AG04450 (cell line): ENCODE data around the gene ATG7. TPM values are rescaled to one million over a fixed set of nuclear protein-coding genes. Genes with fewer than 3 reads are reported as not detected.
"Not testable (repeated sequence)": the region's sequence is repeated elsewhere in the genome, so short reads cannot be mapped to it uniquely, and the experiment has no call there.

Source experiments
- CTCF ChIA-PET: fragments of 300-600, 350-600 bp; formaldehyde crosslinking; extraction: SDS; loops from one replicate; lab custom pipeline; 2022; ENCODE audit warnings: antibody characterized with exemption, inconsistent platforms; lab: Charles Lee
- POLR2A ChIA-PET: fragments of 350-600 bp; formaldehyde crosslinking; extraction: SDS; loops from one replicate; lab custom pipeline; 2021; ENCODE audit warnings: antibody characterized with exemption, inconsistent platforms; lab: Yijun Ruan, JAX
- DNase-seq: peaks from one replicate; pipeline ENCODE4 v3.0.0-alpha.2; 2011; ENCODE audit warnings: low read depth, low spot score
- H3K27ac ChIP-seq: one replicate; pipeline ENCODE4 v1.5.1; 2012; ENCODE audit warnings: low read depth, low read length, control low read depth
- H3K27me3 ChIP-seq: one replicate; pipeline ENCODE4 v1.6.0; 2012; ENCODE audit warnings: low read length; ENCODE audit not compliant: control insufficient read depth, insufficient read depth
- H3K4me3 ChIP-seq: 2 replicates; pipeline ENCODE4 v1.5.1; 2011; ENCODE audit warnings: mild to moderate bottlenecking, low read depth, low read length, control low read depth
- H3K9me3 ChIP-seq: 2 replicates; pipeline ENCODE4 v1.5.1; 2012; ENCODE audit warnings: low read length; ENCODE audit not compliant: control insufficient read depth, insufficient read depth
- CTCF ChIP-seq: IDR thresholded peaks from 2 replicates; pipeline ENCODE4 v1.5.1; 2011; ENCODE audit warnings: low read depth, low read length, control low read depth, inconsistent platforms
- polyA plus RNA-seq: library from polyadenylated mRNA; depleted of rRNA; stranded (reverse); fragments of >200 nt; gene quantifications from 2 replicates; pipeline ENCODE4 v1.2.3, GENCODE V29; 2011

Gene ATG7
- polyA plus RNA-seq, 1 experiment = 51.7 TPM

DNA sequence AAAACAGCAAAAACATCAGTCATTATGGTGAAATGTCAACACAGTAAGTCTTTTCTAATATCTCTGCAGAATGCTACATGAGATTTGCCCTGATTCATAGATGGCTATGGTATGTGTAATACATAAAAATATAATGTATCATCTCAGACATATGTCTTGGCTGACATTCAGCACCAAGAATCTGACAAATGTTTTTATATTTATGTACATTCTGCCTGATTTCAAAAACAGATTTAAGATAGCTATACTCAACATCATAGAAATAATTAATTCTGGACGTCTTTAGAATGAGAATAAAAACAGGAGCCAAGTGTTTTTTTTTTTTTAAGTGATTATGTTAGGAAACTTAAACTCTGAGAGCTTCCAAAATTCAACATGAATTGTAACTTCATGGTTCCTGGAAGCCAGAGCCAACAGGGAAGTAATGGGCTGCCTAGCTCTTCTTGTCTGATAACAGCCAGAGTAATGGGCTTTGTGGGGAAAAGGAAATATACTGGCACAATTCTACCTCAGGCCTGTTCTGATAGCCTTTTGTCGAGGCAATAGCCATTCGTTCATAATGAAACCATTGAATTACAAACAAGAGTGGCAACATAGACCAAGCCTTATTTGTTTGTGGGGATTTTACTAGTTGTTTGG lies 187.1 kb downstream of the ATG7 start:
- TF ChIP-seq CTCF = no peak
- ChIA-PET POLR2A (interaction anchor here (0.5 to 0.9 kb wide), 5 partner anchors 11 to 84 kb away, joined by 3 to 9 read pairs (median 5); no protein-coding TSS in a partner anchor), CTCF (interaction anchor here (0.7 kb wide), 1 partner anchor 373 kb away, joined by 4 read pairs; no protein-coding TSS in a partner anchor)
- H3K27ac ChIP-seq = no peak overlapping the region
- H3K27me3 ChIP-seq = no peaks in the 10 kb centered on the region
- no peak for DNase-seq
- H3K4me3 ChIP-seq = no peak overlapping the region
- H3K9me3 ChIP-seq = no peaks in the 10 kb centered on the region

DNA sequence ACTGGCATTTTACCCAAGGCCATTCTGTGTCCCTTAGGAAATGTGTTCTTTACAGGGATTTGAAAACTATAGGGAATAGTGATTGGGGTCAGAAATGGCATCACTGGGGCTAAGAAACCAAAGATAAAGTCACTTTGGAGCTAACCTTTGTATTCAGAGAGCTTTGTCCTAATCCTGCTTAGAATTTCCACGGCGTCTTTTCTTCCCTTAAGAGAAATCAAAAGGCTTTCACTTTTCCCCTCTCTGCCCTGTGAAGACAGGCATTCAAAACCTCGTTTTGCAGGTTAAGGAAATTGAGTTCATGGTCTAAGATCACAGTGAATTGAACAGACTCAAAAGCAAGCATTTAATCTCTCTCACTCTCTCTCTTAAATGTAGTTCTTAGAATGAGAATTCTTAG lies 189.0 kb downstream of the ATG7 start:
- no peak for DNase-seq
- no peak overlapping the region for H3K4me3 ChIP-seq
- ChIA-PET POLR2A (no interaction called here), CTCF (no interaction called here)
- H3K9me3 ChIP-seq = no peaks in the 10 kb centered on the region
- TF ChIP-seq CTCF = no peak
- no peak overlapping the region for H3K27ac ChIP-seq
- H3K27me3 ChIP-seq = no peaks in the 10 kb centered on the region

DNA sequence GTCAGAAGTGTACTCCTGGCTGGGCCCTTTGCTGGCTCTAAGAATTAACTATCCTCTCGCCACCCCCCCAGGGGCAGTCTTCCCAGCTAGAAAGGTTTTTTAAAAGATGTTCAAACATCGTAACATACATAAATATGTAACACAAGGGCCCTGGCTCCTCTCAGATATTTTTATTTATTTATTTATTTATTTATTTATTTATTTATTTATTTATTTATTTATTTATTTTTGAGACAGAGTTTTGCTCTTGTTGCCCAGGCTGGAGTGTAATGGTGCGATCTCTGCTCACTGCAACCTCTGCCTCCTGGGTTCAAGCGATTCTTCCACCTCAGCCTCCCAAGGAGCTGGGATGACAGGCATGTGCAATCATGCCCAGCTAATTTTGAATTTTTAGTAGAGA lies 190.5 kb downstream of the ATG7 start:
- POLR2A ChIA-PET, CTCF ChIA-PET, H3K27ac ChIP-seq, DNase-seq, H3K4me3 ChIP-seq, H3K27me3 ChIP-seq, H3K9me3 ChIP-seq: not testable (repeated sequence)

DNA sequence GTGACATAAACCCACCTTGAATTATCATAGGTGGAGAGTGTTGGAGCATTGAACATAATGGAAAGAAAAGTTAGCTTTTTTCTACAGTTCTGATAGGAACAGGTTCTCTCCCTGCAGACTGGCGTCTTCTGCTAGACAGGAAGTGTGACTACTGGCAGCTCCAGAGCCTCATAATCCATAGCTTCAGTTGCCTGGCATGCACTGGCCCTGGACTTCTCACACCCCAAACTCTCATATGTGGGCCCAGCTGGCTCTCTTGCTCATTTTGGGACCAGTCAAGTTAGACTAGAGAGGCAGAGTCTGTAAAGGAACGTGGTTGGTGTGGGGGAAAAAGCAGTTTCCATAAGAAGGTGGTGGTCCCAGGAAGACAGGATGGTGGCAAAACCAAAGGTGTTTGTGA lies 191.4 kb downstream of the ATG7 start:
- no peak for DNase-seq
- ChIA-PET POLR2A (no interaction called here), CTCF (no interaction called here)
- H3K4me3 ChIP-seq = no peak overlapping the region
- no peak for TF ChIP-seq CTCF
- H3K9me3 ChIP-seq = no peaks in the 10 kb centered on the region
- no peaks in the 10 kb centered on the region for H3K27me3 ChIP-seq
- no peak overlapping the region for H3K27ac ChIP-seq

GRCh38 chr3:11464356-11464755 lies 192.2 kb downstream of the ATG7 start:
- Histone ChIP-seq H3K9me3 (no peaks in the 10 kb centered on the region), H3K4me3 (no peak overlapping the region), H3K27ac (no peak overlapping the region), H3K27me3 (no peaks in the 10 kb centered on the region)
- DNase-seq = no peak
- POLR2A ChIA-PET = no interaction called here
- CTCF ChIA-PET = interaction anchor here (0.7 kb wide), 1 partner anchor 85 kb away, joined by 3 read pairs; no protein-coding TSS in a partner anchor
- no peak for TF ChIP-seq CTCF
